Measurements from ENCODE around the gene DNAI2.
"Not testable (repeated sequence)": the region's sequence is repeated elsewhere in the genome, so short reads cannot be mapped to it uniquely, and the experiment has no call there.

The DNAI2 gene

DNA sequence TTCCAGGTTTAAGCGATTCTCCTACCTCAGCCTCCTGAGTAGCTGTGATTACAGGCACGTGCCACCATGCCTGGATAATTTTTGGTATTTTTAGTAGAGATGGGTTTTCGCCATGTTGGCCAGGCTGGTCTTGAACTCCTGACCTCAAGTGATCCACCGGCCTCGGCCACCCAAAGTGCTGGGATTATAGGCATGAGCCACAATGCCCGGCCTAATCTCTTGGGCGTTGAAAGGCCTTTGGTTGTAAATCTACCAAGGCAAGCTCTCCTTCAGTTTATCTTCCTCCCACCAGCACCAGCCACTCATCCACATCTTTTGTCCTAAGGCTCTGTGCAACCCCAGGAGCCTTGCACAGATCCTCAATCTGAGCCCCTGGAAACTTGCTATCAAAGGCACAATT lies 5.6 kb downstream of the DNAI2 start:
- DNase-seq = not testable (repeated sequence)

GRCh38 chr17:74280093-74280513 lies 6.1 kb downstream of the DNAI2 start:
- peak; percentile 54 for DNase-seq

DNA sequence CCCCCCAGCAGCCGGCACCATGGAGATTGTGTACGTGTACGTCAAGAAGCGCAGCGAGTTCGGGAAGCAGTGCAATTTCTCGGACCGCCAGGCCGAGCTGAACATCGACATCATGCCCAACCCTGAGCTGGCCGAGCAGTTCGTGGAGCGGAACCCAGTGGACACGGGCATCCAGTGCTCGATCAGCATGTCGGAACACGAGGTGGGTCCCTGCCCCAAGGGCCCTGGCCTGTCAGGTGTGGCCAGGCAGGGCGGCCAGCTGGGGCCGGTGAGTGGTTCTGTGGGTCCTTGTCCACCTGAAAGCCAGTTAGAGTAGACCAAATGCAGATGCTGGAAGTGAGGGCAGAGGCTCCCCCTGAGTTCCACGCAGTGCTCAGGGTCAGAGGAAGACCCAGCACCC lies 7.8 kb downstream of the DNAI2 start:
- DNase-seq = no peak

- DNase-seq = not testable (repeated sequence)
Measured at GRCh38 chr17:74282274-74282586, 8.2 kb downstream of the DNAI2 start.

GRCh38 chr17:74282587-74283370 lies 8.7 kb downstream of the DNAI2 start:
- DNase-seq = peak; percentile 34

DNA sequence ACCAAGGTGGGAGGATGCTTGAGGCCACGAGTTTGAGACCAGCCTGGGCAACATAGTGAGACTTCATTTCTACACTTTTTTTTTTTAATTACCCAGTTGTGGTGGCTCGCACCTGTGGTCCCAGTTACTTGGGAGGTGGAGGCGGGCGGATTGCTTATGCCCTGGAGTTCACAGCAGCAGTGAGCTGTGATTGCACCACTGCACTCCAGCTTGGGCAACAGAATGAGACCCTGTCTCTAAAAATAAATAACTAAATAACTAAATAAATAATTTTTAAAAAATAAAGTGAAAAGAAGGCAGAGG lies 9.3 kb downstream of the DNAI2 start:
- DNase-seq = no peak

GRCh38 chr17:74287031-74287602 lies 13.1 kb downstream of the DNAI2 start:
- DNase-seq = no peak

- no peak for DNase-seq
Measured at GRCh38 chr17:74288785-74289184, 14.8 kb downstream of the DNAI2 start.

DNA sequence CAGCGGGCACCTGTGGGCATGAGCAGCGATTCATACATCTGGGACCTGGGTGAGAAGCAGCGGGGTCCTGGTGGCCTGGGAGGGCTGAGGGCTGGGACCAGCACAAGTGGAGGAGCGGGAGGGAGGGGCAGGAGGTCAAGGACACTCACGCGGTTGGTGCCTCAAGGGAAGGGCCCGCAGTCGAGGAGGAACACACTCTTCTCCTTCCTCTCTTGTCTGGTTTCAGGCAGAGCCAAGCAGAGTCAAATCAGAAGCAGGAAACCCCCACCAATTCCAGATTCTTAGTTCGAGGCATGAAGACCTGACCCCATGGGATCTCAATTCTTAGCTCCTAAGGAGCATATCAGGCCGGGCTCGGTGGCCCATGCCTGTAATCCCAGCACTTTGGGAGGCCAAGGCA lies 15.7 kb downstream of the DNAI2 start:
- DNase-seq = no peak

DNA sequence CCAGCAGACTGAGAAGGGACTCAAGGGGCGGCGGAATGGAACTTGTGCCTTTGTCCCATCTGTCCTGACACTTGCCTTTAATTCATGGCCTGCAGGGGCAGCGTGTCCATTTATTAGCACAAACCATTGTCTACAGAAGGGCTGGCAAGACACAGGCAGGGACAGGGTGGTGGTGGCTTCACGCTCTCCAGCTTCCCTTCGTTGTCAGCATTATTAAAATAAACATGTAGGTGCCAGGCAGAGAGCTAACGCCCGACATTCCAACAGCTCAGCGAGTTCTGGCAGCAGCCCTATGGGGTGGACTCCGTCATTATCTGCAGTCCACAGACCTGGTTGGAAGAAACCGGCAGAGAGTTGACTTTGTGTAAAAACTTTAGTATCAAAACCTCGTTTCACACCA lies 16.3 kb downstream of the DNAI2 start:
- no peak for DNase-seq

- no peak for DNase-seq
Measured at GRCh38 chr17:74292495-74292894, 18.5 kb downstream of the DNAI2 start.

GRCh38 chr17:74295625-74296547 lies 21.9 kb downstream of the DNAI2 start:
- no peak for DNase-seq

GRCh38 chr17:74296548-74296936 lies 22.5 kb downstream of the DNAI2 start:
- DNase-seq = peak; percentile 31

DNA sequence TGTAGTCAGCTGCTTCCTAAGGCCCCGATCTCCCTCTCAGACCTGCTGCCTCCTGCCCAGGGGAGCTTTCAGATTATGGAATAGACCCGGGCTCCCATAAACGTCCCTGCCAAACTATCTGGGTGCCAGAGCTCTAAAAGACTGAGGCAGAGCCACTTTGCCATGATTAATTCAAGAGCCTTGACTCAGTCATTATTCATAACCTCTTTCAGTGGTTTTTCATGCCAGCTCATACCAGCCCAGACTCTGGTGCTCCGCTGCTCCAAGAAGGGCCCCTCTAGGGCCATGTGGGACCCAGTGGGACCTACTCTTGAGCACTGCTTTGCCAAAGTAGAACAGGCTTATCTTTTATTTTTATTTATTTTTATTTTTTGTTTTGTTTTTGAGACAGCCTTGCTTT lies 23.9 kb downstream of the DNAI2 start:
- DNase-seq = no peak

- DNase-seq = no peak
Measured at GRCh38 chr17:74298778-74299177, 24.7 kb downstream of the DNAI2 start.

DNA sequence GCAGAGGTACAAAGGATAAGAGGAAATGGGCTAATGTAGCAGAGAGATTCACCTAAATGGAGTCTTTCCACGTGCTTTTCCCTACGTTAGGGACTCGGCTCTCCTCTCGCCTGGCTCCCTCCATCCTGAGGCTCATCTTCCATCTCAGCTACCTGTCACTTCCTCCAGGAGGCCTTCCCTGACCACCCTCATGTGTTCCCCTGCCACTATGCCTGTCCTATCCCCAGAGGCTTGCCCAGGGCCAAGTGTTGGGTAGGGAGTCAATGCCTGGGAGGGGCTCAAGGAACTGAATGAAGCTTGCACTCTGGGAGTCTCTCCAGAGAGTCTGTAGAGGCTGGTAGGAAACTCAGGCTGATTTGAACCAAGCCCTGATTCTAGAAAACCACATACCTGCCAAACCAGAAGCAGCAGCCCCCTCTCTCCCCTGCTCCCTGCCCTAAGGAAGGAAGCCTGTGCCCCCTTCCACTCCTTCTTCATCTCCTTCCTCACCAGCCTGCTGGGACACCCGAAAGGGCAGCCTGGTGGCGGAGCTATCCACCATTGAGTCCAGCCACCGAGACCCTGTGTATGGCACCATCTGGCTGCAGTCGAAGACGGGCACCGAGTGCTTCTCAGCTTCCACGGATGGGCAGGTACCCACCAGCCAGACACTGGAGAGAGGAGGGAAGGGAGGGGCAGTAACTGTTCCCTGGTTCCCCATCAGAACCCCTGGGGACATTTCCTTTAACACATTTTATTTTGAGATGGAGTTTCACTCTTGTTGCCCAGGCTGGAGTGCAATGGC lies 25.4 kb downstream of the DNAI2 start:
- DNase-seq = no peak

DNA sequence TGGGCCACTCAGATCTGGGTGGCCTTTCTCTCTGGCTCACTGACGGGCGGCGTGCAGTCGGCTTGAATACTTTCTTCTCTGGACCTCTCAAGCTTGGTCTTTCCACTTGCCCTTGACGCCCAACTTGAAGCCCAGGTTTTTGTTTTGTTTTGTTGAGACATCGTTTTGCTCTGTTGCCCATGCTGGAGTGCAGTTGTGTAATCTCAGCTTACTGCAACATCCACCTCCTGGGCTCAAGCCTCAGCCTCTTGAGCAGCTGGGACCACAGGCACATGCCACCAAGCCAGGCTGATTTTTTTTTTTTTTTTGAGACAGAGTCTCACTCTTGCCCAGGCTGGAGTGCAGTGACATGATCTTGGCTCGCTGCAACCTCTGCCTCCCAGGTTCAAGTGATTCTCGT lies 29.3 kb downstream of the DNAI2 start:
- DNase-seq = no peak

- DNase-seq = no peak
Measured at GRCh38 chr17:74304184-74304583, 30.1 kb downstream of the DNAI2 start.

DNA sequence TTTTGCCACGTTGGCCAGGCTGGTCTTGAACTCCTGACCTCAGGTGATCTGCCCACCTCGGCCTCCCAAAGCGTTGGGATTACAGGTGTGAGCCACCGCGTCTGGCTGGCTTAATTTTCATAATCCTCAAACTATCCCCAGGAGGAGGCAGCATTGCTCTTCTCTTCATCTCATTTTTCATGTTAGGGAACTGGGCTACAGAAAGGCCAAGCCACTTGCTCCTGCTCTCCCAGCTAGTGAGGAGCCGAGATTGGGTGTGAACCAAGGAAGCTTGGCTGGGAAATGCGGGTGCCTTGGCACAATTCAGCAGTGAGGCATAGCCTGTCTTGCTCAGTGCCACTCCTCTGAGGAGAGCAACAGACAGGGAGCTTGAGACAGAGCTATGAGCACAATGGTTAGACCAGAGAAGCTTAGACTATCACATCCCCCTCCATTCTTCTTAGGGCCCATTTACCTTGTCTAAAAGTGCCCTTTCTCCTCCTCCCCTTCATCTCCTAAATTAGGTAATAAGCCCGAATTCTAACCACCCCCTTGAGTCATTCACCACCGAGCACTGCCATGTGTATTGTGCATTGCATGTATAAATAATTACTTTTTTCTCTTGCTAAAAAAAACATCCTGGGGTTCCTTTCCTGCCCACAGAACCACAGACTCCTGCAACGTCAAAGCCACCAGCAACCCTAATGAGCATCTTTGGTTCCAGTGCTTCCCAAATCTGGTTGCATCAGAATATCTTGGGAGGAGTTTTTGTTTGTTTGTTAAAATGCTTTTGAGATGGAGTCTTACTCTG lies 32.0 kb downstream of the DNAI2 start:
- no peak for DNase-seq

DNA sequence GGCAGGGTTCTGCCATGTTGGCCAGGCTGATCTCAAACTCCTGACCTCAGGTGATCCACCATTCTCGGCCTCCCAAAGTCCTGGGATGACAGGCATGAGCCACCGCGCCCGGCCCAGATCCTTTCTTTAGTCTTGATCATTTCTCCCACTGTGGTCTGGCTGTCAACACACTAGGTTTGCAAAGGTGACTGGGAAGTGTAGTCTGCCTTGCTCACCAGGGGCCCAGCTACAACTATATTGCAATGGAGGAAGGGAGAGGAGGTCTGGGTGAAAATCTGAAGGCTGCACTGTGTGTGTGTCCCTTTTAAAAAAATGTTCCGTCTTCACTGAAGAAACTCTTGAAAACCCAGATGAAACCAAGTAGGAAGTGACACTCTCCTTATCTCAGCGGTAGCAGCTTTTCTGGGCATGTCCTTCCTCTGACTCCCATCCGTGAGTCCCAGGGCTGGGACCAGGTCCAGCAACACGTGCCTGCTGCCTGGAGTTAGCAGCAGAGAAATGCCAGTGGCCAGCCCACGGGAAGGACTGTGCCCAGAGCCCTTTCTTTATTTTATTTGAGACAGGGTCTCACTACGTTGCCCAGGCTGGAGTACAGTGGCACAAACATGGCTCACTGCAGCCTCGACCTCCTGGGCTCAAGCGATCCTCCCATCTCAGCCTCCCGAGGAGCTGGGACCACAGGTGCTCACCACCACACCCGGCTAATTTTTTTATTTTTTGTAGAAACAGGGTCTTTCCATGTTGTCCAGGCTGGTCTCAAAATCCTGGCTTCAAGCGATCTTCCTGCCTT lies 34.1 kb downstream of the DNAI2 start:
- DNase-seq = no peak

DNA sequence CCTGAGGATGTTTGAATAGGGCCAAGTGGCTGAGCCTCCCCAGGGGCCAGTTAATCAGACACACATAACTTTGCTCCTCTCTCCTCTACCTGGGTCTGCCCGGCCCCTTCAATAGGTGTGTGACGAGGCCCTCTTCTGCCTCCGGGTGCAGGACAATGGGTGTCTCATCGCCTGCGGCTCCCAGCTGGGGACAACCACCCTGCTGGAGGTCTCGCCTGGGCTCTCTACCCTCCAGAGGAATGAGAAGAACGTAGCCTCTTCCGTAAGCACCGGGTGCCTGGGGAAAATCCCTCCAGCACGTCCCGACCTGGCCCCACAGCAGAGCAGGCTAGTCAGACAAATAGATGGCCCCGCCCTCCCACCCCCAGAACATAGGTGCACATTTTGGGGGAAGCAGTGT lies 35.9 kb downstream of the DNAI2 start:
- DNase-seq = no peak

GRCh38 chr17:74314877-74315276 lies 40.8 kb downstream of the DNAI2 start:
- DNase-seq = no peak

Measured in activated CD4-positive, alpha-beta T cell treated with anti-CD3 and anti-CD28 coated beads, Interleukin-2, amount 50 U/mL, for 1 hour (primary cell).